ENCODE data around the gene DOP1A. TPM values are rescaled to one million over a fixed set of nuclear protein-coding genes. Genes with fewer than 3 reads are reported as not detected.

DOP1A gene
- total and polyA plus RNA-seq, 2 of the 4 experiments (the other 2 are of a cell fraction): 6.0 to 32.4 TPM

DNA sequence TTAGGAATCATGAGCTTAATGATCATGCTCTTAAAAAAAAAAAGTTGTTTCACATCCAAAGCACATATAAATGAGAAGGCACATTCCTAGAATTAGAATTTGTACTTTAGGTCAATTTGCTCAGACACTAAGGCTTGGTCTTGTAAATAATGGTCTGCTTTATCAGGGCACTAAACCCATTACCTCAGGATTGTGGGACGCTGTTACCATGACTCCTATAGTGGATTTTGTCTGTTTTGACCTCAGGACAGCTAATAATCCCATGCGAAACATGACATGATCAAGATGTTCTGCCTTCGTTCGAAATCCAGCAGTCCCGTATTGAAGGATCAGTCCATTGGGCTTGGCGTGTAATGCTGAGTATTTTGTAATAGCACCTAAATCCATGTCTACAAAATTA is 123.2 kb downstream of the DOP1A start:
- no peak overlapping the region for H2BK120ac ChIP-seq (ENCODE audit: low read depth, low read length)
- no peak overlapping the region for H3K4ac ChIP-seq (ENCODE audit: low read depth, low read length)
- no peak overlapping the region for H3K4me3 ChIP-seq (ENCODE audit: insufficient read depth, low read depth, low read length)
- no peak overlapping the region for H3K56ac ChIP-seq (ENCODE audit: extremely low read depth, insufficient read depth, low read length)
- H3K36me3 ChIP-seq (ENCODE audit: control insufficient read depth, insufficient read depth, low read length): peaks cover 18% of the 10 kb centered on the region
- H3K4me2 ChIP-seq (ENCODE audit: low read depth, low read length): peak overlapping the region; percentile 36
- H2AK5ac ChIP-seq (ENCODE audit: low read depth, low read length): no peak overlapping the region
- H3K4me1 ChIP-seq (ENCODE audit: control insufficient read depth, insufficient read depth, low read length): peaks cover 5% of the 10 kb centered on the region
- H4K20me1 ChIP-seq (ENCODE audit: insufficient read depth, low read length): peaks cover 32% of the 10 kb centered on the region
- no peak overlapping the region for H4K8ac ChIP-seq (ENCODE audit: low read depth in 2 of 2, low read length in 2 of 2)
- no peak overlapping the region for H4K5ac ChIP-seq (ENCODE audit: low read depth, low read length)
- no peak overlapping the region for H3K18ac ChIP-seq (ENCODE audit: low read depth, low read length)
- H3K27me3 ChIP-seq (ENCODE audit: control insufficient read depth, insufficient read depth, low read length): no peaks in the 10 kb centered on the region
- ChIA-PET CTCF (no interaction called here), POLR2A (ENCODE audit: unreplicated experiment) (interaction anchor here (0.6 kb wide), 1 partner anchor 142 kb away, joined by 5 read pairs; no protein-coding TSS in a partner anchor)
- DNase-seq (no peak), ATAC-seq (ENCODE audit: low read depth) (no peak)
- no peak overlapping the region for H2BK20ac ChIP-seq (ENCODE audit: low read depth, low read length)
- in situ Hi-C loops (cut with MboI; ENCODE audit: low sequenced_read_pairs): loop anchor here (10.0 kb wide), 1 partner anchor 946 kb away; the partner anchor contains the start of gene IBTK
- no peak overlapping the region for H2AFZ ChIP-seq (replicated peaks; ENCODE audit: low read length, poor library complexity)
- H4K91ac ChIP-seq (ENCODE audit: insufficient read depth, low read depth, low read length): no peak overlapping the region
- TF ChIP-seq, protein P1, sequence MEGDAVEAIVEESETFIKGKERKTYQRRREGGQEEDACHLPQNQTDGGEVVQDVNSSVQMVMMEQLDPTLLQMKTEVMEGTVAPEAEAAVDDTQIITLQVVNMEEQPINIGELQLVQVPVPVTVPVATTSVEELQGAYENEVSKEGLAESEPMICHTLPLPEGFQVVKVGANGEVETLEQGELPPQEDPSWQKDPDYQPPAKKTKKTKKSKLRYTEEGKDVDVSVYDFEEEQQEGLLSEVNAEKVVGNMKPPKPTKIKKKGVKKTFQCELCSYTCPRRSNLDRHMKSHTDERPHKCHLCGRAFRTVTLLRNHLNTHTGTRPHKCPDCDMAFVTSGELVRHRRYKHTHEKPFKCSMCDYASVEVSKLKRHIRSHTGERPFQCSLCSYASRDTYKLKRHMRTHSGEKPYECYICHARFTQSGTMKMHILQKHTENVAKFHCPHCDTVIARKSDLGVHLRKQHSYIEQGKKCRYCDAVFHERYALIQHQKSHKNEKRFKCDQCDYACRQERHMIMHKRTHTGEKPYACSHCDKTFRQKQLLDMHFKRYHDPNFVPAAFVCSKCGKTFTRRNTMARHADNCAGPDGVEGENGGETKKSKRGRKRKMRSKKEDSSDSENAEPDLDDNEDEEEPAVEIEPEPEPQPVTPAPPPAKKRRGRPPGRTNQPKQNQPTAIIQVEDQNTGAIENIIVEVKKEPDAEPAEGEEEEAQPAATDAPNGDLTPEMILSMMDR (conservative IDR thresholded peaks at IDR 0.05; ENCODE audit: low read depth, low read length): no peak
- TF ChIP-seq RCOR1 (IDR thresholded peaks at IDR 0.05; ENCODE audit: insufficient replicate concordance, low read length): no peak
- TF ChIP-seq RFX5 (IDR thresholded peaks at IDR 0.05; ENCODE audit: low read depth, low read length): no peak
- no peak for TF ChIP-seq CEBPB (IDR thresholded peaks at IDR 0.05; ENCODE audit: low read depth, low read length)
- TF ChIP-seq MXI1 (IDR thresholded peaks at IDR 0.05; ENCODE audit: borderline replicate concordance, low read depth, low read length): no peak
- TF ChIP-seq, protein P2, sequence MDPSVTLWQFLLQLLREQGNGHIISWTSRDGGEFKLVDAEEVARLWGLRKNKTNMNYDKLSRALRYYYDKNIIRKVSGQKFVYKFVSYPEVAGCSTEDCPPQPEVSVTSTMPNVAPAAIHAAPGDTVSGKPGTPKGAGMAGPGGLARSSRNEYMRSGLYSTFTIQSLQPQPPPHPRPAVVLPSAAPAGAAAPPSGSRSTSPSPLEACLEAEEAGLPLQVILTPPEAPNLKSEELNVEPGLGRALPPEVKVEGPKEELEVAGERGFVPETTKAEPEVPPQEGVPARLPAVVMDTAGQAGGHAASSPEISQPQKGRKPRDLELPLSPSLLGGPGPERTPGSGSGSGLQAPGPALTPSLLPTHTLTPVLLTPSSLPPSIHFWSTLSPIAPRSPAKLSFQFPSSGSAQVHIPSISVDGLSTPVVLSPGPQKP (IDR thresholded peaks at IDR 0.05; ENCODE audit: borderline replicate concordance, low read depth, low read length): no peak
- H2AK9ac ChIP-seq (replicated peaks; ENCODE audit: low read depth, low read length, poor library complexity): no peak overlapping the region
- no peak overlapping the region for H3K9ac ChIP-seq (ENCODE audit: low read depth, low read length)
- no TSS peak for BruUV-seq (replicated peaks)
- H2BK5ac ChIP-seq (ENCODE audit: low read depth, low read length, poor library complexity, severe bottlenecking): no peak overlapping the region
- no peak overlapping the region for H3K27ac ChIP-seq (ENCODE audit: insufficient read depth, low read length)
- peak overlapping the region; percentile 62 for H3K23ac ChIP-seq (ENCODE audit: low read depth, low read length)
- no peak overlapping the region for H3K14ac ChIP-seq (replicated peaks; ENCODE audit: low read depth, low read length)
- H2BK15ac ChIP-seq (ENCODE audit: low read depth, low read length): no peak overlapping the region
- peaks cover 24 to 55% of the 10 kb centered on the region in 2 experiments for H3K79me1 ChIP-seq (ENCODE audit: low read depth in 1 of 2, low read length in 2 of 2)
- peaks cover 11% of the 10 kb centered on the region; the same call in 1 of the 2 replicates for H3K9me1 ChIP-seq (ENCODE audit: insufficient read depth, low read length)
- WGBS, 2 experiments (ENCODE audit: extremely low coverage in 2 of 2, insufficient read length in 1 of 2): no CpG with 5 or more reads among the region's 6 CpGs
- dilution Hi-C loops (cut with HindIII; ENCODE audit: low sequenced_read_pairs, unreplicated experiment): no loop called here
- intact Hi-C loops (cut with micrococcal nuclease): no loop called here
- H3K9me3 ChIP-seq (ENCODE audit: control insufficient read depth, insufficient read depth, low read length): no peaks in the 10 kb centered on the region

Measured in IMR-90 (cell line).